Uterus (tissue), 4 donors: ENCODE data around the gene CACNA1E. TPM values are rescaled to one million over a fixed set of nuclear protein-coding genes. Genes with fewer than 3 reads are reported as not detected.
"Not testable (repeated sequence)": the region's sequence is repeated elsewhere in the genome, so short reads cannot be mapped to it uniquely, and the experiment has no call there.

Experiments
- DNase-seq, 2 donors: peaks; one replicate each; pipeline ENCODE4 v3.0.0-alpha.2; 2019 to 2020
- H3K27ac ChIP-seq, 2 donors: fragments of 200-600 bp; sonication (generic); 1 replicate in 1 of 2; 2 replicates in 1 of 2; pipeline ENCODE4 v1.5.1; 2016 to 2018
- H3K27me3 ChIP-seq, 2 donors: fragments of 200-600 bp; sonication (generic); one replicate each; pipeline ENCODE4 v1.5.1; 2018 to 2019; ENCODE audit warnings: control low read depth in 1 of 2
- H3K36me3 ChIP-seq, 2 donors: fragments of 200-600 bp; sonication (generic); one replicate each; pipeline ENCODE4 v1.5.1; 2019; ENCODE audit warnings: control low read depth in 1 of 2
- H3K4me1 ChIP-seq, 2 donors: fragments of 200-600 bp; sonication (generic); one replicate each; pipeline ENCODE4 v1.5.1; 2018 to 2019; ENCODE audit warnings: control low read depth in 1 of 2
- H3K4me3 ChIP-seq, 2 donors: fragments of 200-600 bp; sonication (generic); 1 replicate in 1 of 2; 2 replicates in 1 of 2; pipeline ENCODE4 v1.5.1; 2018 to 2019; ENCODE audit warnings: mild to moderate bottlenecking in 1 of 2
- H3K9me3 ChIP-seq, 2 donors: fragments of 200-600 bp; sonication (generic); one replicate each; pipeline ENCODE4 v1.5.1; 2019; ENCODE audit warnings: control low read depth in 1 of 2
- POLR2A ChIP-seq, 2 donors: fragments of 450-650 bp; IDR thresholded peaks; one replicate each; pipeline ENCODE4 v1.6.1; 2016; ENCODE audit warnings: antibody characterized with exemption in 2 of 2, mild to moderate bottlenecking in 1 of 2, moderate library complexity in 1 of 2
- intact Hi-C: fragments of 100-400 bp; cut with DNase I; formaldehyde crosslinking; loops from one replicate; pipeline ENCODE4 v1.15.1; 2023; ENCODE audit warnings: low total_unique reads
- small RNA-seq: library from RNA; depleted of rRNA; stranded (forward); fragments of <200 nt; gene quantifications from one replicate; pipeline ENCODE3, GENCODE V24; 2016
- total RNA-seq, 4 donors: library from RNA; depleted of rRNA in 3 of 4; stranded (reverse); fragments of >200 nt in 3 of 4; gene quantifications; one replicate each; pipeline versions ENCODE4 v1.1.0 to v1.2.4, GENCODE V29; 2014 to 2023
- TF ChIP-seq, protein P1 (sequence below), 4 experiments: fragments of 200-600 bp in 2 of 4; fragments of 450-650 bp in 2 of 4; sonication (generic) in 2 of 4; IDR thresholded peaks; one replicate each; pipeline ENCODE4 v1.5.1; 2016 to 2019; ENCODE audit warnings: antibody characterized with exemption in 4 of 4, mild to moderate bottlenecking in 2 of 4, moderate library complexity in 1 of 4
- donor health status: DM: yes; HTN: yes; CAD: no.

CACNA1E gene
- total RNA-seq, 4 donors from 2014 or later, result 0.12 to 3.4 TPM; not detected in 2

DNA sequence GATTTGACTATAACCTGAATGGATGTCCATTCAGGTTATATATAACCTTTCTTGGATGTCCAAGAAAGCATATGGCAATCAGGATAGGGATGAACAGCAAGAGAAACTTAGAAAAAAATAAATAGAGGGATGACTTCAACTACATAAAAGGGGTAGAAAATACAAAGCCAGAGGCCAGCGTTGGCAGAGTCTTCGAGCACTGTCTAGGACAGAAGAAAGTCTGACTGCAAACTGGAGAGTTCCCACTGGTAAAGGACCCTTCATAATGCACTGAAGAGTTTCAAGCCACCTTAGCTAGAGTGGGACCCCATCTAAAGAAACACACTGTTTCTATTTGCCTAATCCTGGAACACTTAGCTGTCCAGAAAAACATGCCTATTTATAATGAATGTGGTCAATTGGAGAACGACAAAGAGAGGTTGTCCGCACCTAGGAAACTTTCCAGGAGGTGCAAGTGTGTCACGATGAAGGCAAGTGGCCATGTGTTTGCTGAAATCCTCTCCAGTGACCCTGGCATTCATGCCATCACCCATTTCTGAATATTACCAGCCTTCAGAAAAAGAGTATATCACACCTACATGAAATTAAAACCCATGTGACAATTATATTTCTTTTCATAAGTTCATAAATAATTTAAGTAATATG is 362.8 kb downstream of the CACNA1E start:
- Histone ChIP-seq H3K9me3 (no peaks in the 10 kb centered on the region), H3K36me3 (no peaks in the 10 kb centered on the region), H3K4me1 (no peaks in the 10 kb centered on the region), H3K27me3 (no peaks in the 10 kb centered on the region), H3K27ac (no peak overlapping the region), H3K4me3 (no peak overlapping the region)
- intact Hi-C loops, result no loop called here
- DNase-seq, result no peak
- TF ChIP-seq POLR2A (IDR thresholded peaks at IDR 0.05), result no peak
- TF ChIP-seq, protein P1, sequence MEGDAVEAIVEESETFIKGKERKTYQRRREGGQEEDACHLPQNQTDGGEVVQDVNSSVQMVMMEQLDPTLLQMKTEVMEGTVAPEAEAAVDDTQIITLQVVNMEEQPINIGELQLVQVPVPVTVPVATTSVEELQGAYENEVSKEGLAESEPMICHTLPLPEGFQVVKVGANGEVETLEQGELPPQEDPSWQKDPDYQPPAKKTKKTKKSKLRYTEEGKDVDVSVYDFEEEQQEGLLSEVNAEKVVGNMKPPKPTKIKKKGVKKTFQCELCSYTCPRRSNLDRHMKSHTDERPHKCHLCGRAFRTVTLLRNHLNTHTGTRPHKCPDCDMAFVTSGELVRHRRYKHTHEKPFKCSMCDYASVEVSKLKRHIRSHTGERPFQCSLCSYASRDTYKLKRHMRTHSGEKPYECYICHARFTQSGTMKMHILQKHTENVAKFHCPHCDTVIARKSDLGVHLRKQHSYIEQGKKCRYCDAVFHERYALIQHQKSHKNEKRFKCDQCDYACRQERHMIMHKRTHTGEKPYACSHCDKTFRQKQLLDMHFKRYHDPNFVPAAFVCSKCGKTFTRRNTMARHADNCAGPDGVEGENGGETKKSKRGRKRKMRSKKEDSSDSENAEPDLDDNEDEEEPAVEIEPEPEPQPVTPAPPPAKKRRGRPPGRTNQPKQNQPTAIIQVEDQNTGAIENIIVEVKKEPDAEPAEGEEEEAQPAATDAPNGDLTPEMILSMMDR (IDR thresholded peaks at IDR 0.05), result no peak

DNA sequence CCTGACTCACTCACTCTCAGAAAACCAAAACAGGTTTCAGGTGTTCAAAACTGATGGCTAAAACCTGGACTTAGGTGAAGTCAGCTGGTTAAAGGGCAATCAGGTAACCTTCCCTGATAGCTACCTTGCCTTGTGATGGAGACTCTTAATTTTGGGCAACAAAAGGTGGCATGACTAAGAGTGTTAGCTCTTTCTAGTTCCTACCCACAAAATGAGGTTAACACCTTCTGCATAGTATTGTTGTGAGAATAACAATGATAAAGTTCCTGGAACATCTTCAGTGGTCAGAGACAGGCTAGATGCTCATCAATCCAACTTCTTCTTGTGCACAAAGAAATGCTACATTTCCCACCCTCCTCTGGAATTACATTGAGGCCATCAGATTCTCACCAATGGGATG is 363.4 kb downstream of the CACNA1E start:
- intact Hi-C loops, result no loop called here
- Histone ChIP-seq H3K36me3 (no peaks in the 10 kb centered on the region), H3K4me1 (no peaks in the 10 kb centered on the region), H3K9me3 (no peaks in the 10 kb centered on the region), H3K4me3 (no peak overlapping the region), H3K27me3 (no peaks in the 10 kb centered on the region), H3K27ac (no peak overlapping the region)
- TF ChIP-seq, protein P1 (IDR thresholded peaks at IDR 0.05), result no peak
- no peak for TF ChIP-seq POLR2A (IDR thresholded peaks at IDR 0.05)
- DNase-seq, result no peak

DNA sequence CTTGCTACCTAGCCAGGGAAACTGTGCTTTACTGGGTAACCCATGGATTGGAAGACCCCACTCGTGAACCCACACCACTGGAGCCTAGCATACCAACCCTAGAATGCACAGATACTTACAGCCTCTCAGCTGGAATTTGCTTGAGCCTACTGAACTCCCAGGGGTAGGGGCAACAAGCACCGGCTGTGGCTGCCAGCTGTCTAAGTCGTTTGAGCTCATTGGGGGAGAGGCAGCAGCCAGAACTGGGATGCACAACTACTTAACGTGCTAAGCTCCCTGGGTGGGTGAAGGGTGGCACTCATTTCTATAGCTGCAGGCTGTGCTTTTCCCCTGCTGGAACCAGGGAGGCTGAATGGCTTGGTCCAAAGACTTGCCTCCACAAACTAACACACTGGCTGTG is 365.8 kb downstream of the CACNA1E start:
- no peaks in the 10 kb centered on the region for H3K9me3 ChIP-seq
- H3K36me3 ChIP-seq, result no peaks in the 10 kb centered on the region
- intact Hi-C loops, result no loop called here
- no peak overlapping the region for H3K27ac ChIP-seq
- H3K27me3 ChIP-seq, result no peaks in the 10 kb centered on the region
- TF ChIP-seq, protein P1 (IDR thresholded peaks at IDR 0.05), result no peak
- no peak for TF ChIP-seq POLR2A (IDR thresholded peaks at IDR 0.05)
- DNase-seq, result no peak
- H3K4me3 ChIP-seq, result no peak overlapping the region
- no peaks in the 10 kb centered on the region for H3K4me1 ChIP-seq

DNA sequence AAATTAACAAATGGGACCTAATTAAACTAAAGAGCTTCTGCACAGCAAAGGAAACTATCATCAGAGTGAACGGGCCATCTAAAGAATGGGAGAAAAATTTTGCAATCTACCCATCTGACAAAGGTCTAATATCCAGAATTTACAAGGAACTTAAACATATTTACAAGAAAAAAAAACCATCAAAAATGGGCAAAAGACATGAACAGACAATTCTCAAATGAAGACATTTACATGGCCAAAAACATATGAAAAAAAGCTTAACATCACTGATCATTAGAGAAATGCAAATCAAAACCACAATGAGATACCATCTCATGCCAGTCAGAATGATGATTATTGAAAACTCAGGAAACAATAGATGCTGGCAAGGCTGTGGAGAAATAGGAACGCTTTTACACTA is 370.9 kb downstream of the CACNA1E start:
- H3K4me1 ChIP-seq, H3K27me3 ChIP-seq, H3K36me3 ChIP-seq, intact Hi-C loops, DNase-seq, H3K27ac ChIP-seq, H3K4me3 ChIP-seq, H3K9me3 ChIP-seq: not testable (repeated sequence)

DNA sequence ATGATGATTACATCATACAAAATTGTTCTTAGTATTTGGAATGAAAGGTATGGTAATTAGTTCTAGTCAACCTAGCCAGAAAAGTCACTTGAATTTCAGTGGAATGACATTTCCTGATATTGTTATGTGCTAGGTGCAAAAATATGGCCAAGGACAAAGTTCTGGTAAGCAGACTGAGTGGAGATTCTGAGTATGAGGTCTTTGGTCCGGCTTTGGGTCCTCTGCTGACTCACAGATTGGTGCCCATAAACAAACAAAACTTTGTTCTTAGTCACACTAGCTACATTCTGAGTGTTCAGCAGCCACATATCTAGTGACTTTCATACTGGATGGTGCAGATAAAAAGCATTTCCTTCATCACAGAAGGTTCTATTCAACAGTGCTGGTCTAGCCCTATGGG is 372.1 kb downstream of the CACNA1E start:
- no peaks in the 10 kb centered on the region for H3K27me3 ChIP-seq

More for the DNA sequence above, 372.1 kb downstream of the CACNA1E start:
- Histone ChIP-seq H3K27ac (no peak overlapping the region), H3K9me3 (no peaks in the 10 kb centered on the region), H3K4me3 (no peak overlapping the region), H3K4me1 (no peaks in the 10 kb centered on the region), H3K36me3 (no peaks in the 10 kb centered on the region)
- TF ChIP-seq POLR2A (IDR thresholded peaks at IDR 0.05), result no peak
- no peak for DNase-seq
- intact Hi-C loops, result no loop called here

Small RNA genes within 50 kb of the gene (small RNA-seq; reads per million reads assigned to genes)
- gene RF00017, result not detected
- gene RNA5SP70, result not detected
